ENCODE results near the gene TTC6. TPM values are rescaled to one million over a fixed set of nuclear protein-coding genes. Genes with fewer than 3 reads are reported as not detected.

The TTC6 gene
- total RNA-seq, 4 donors from 2014 or later = 0.34 to 1.8 (median 0.73) TPM

- DNase-seq (ENCODE audit: low spot score in 2 of 2) = no peak
These were observed 10.3 kb upstream of the TTC6 start for GRCh38 chr14:37585101-37585511.

GRCh38 chr14:37585971-37586796, 9.2 kb upstream of the TTC6 start:
- H3K4me3 ChIP-seq (ENCODE audit: low read depth, poor library complexity, severe bottlenecking) = no peak overlapping the region
- no peak for DNase-seq (ENCODE audit: low spot score in 2 of 2)
- no peak for TF ChIP-seq CTCF (IDR thresholded peaks at IDR 0.05)
- TF ChIP-seq POLR2A (IDR thresholded peaks at IDR 0.05) = no peak
- intact Hi-C loops (cut with DNase I; ENCODE audit: low total_unique reads) = no loop called here
- 18 to 23% methylated on average over 10 of the region's 10 CpGs for WGBS, 2 donors

More at GRCh38 chr14:37585101-37585511, 10.3 kb upstream of the TTC6 start:
- 9 to 11% methylated on average over 23 of the region's 23 CpGs for WGBS, 2 donors
- H3K4me3 ChIP-seq (ENCODE audit: low read depth, poor library complexity, severe bottlenecking) = no peak overlapping the region
- TF ChIP-seq CTCF (IDR thresholded peaks at IDR 0.05) (no peak), POLR2A (IDR thresholded peaks at IDR 0.05) (no peak)
- intact Hi-C loops (cut with DNase I; ENCODE audit: low total_unique reads) = no loop called here

- WGBS, 2 donors = 5 to 7% methylated on average over 1 of the region's 1 CpG
- DNase-seq (ENCODE audit: low spot score in 2 of 2) = no peak
- TF ChIP-seq CTCF (IDR thresholded peaks at IDR 0.05) (no peak), POLR2A (IDR thresholded peaks at IDR 0.05) (no peak)
- H3K4me3 ChIP-seq (ENCODE audit: low read depth, poor library complexity, severe bottlenecking) = no peak overlapping the region
- intact Hi-C loops (cut with DNase I; ENCODE audit: low total_unique reads) = no loop called here
These were observed 8.7 kb upstream of the TTC6 start for GRCh38 chr14:37586797-37587130.

GRCh38 chr14:37587131-37587803, 8.2 kb upstream of the TTC6 start:
- no peak for TF ChIP-seq CTCF (IDR thresholded peaks at IDR 0.05)
- no peak for TF ChIP-seq POLR2A (IDR thresholded peaks at IDR 0.05)
- no peak overlapping the region for H3K4me3 ChIP-seq (ENCODE audit: low read depth, poor library complexity, severe bottlenecking)
- DNase-seq (ENCODE audit: low spot score in 2 of 2) = no peak
- intact Hi-C loops (cut with DNase I; ENCODE audit: low total_unique reads) = no loop called here
- 20 to 24% methylated on average over 4 of the region's 4 CpGs for WGBS, 2 donors

GRCh38 chr14:37587881-37588666, 7.4 kb upstream of the TTC6 start:
- no peak for DNase-seq (ENCODE audit: low spot score in 2 of 2)
- intact Hi-C loops (cut with DNase I; ENCODE audit: low total_unique reads) = no loop called here
- WGBS, 2 donors = 4 to 7% methylated on average over 62 to 63 of the region's 63 CpGs
- no peak overlapping the region for H3K4me3 ChIP-seq (ENCODE audit: low read depth, poor library complexity, severe bottlenecking)
- TF ChIP-seq POLR2A (IDR thresholded peaks at IDR 0.05) (no peak), CTCF (IDR thresholded peaks at IDR 0.05) (no peak)
